K562 (cell line): ENCODE measurements around the gene KMT5C. TPM values are rescaled to one million over a fixed set of nuclear protein-coding genes. Genes with fewer than 3 reads are reported as not detected.

ENCODE experiments used
- ATAC-seq: fragments of 200-7000 bp; cut with Tn5 transposase; 3 replicates; pipeline ENCODE4 v1.9.1; 2020; ENCODE audit warnings: moderate library complexity
- BruUV-seq: library from RNA; stranded (reverse); fragments of 400-500 nt; replicated peaks from 2 replicates; lab custom pipeline; 2021; lab: Mats Ljungman, UMichigan
- CTCF ChIA-PET: fragments of 300-600 bp; formaldehyde crosslinking; extraction: SDS; loops from one replicate; lab custom pipeline; 2021; ENCODE audit warnings: low intra/inter-chr PET ratio; lab: Yijun Ruan, JAX
- POLR2A ChIA-PET: fragments of 300-600, 350-650 bp; sonication (Branson Sonifier 250); formaldehyde crosslinking; extraction: SDS; loops from one replicate; lab custom pipeline; 2021; ENCODE audit warnings: antibody characterized with exemption, inconsistent platforms; lab: Yijun Ruan, JAX
- DNase-seq, 4 experiments: peaks; one replicate each; pipeline versions ENCODE4 v3.0.0 to v3.0.0-alpha.2; 2011 to 2018; ENCODE audit warnings: low spot score in 3 of 4, mixed read lengths in 3 of 4; ENCODE audit errors: extremely low read depth in 1 of 4
- FAIRE-seq: peaks from 2 replicates; lab custom pipeline; 2011; peaks lifted over from hg19 to GRCh38; lab: Jason Lieb, UNC
- H2AFZ ChIP-seq: 2 replicates; pipeline ENCODE4 v1.6.0; 2011; ENCODE audit warnings: low read depth, low read length, control low read depth, inconsistent platforms
- H3K27ac ChIP-seq: fragments of 200-600 bp; 3 replicates; pipeline ENCODE4 v1.8.0; 2011; ENCODE audit warnings: low read depth, mild to moderate bottlenecking, control low read depth, inconsistent platforms, low read length, moderate library complexity, mixed read lengths; ENCODE audit errors: extremely low read depth
- H3K27me3 ChIP-seq, 2 experiments: fragments of 300-600 bp in 1 of 2; 2 replicates in 1 of 2; 3 replicates in 1 of 2; pipeline versions ENCODE4 v1.6.0 to v1.8.0; 2011; ENCODE audit warnings: inconsistent platforms in 2 of 2, low read length in 2 of 2, mild to moderate bottlenecking in 1 of 2, mixed read lengths in 1 of 2, moderate library complexity in 1 of 2; ENCODE audit not compliant: control insufficient read depth in 2 of 2, insufficient read depth in 2 of 2
- H3K36me3 ChIP-seq: fragments of 300-600 bp; 3 replicates; pipeline ENCODE4 v1.8.0; 2011; ENCODE audit warnings: mild to moderate bottlenecking, low read length, inconsistent platforms; ENCODE audit not compliant: control insufficient read depth, insufficient read depth
- H3K4me1 ChIP-seq, 2 experiments: fragments of 200-600 bp in 1 of 2; replicated peaks in 1 of 2; 2 replicates in 1 of 2; 3 replicates in 1 of 2; pipeline versions ENCODE4 v1.5.1 to v1.8.0; 2011; ENCODE audit warnings: inconsistent platforms in 2 of 2, low read length in 2 of 2, mild to moderate bottlenecking in 1 of 2, mixed read lengths in 1 of 2, moderate library complexity in 1 of 2; ENCODE audit not compliant: control insufficient read depth in 2 of 2, insufficient read depth in 2 of 2
- H3K4me2 ChIP-seq: 2 replicates; pipeline ENCODE4 v1.6.1; 2011; ENCODE audit warnings: low read length, control low read depth, inconsistent platforms, mixed read lengths; ENCODE audit not compliant: insufficient read depth
- H3K4me3 ChIP-seq: fragments of 200-600 bp; sonication (generic), shearing (Covaris generic); 2 replicates; pipeline ENCODE4 v1.5.1; 2016; ENCODE audit warnings: control low read depth, inconsistent platforms
- H3K79me2 ChIP-seq: fragments of 200-600 bp; 3 replicates; pipeline ENCODE4 v1.8.0; 2011; ENCODE audit warnings: low read length, inconsistent platforms; ENCODE audit not compliant: control insufficient read depth, insufficient read depth
- H3K9ac ChIP-seq, 2 experiments: 2 replicates each; pipeline versions ENCODE4 v1.6.0 to v1.6.1; 2011; ENCODE audit warnings: low read depth in 2 of 2, low read length in 2 of 2, control low read depth in 1 of 2, inconsistent platforms in 1 of 2, mild to moderate bottlenecking in 1 of 2, mixed read lengths in 1 of 2; ENCODE audit not compliant: insufficient read depth in 1 of 2
- H3K9me1 ChIP-seq: one replicate; pipeline ENCODE4 v1.6.0; 2011; ENCODE audit warnings: inconsistent platforms, mild to moderate bottlenecking, low read length, moderate library complexity; ENCODE audit not compliant: control insufficient read depth, insufficient read depth
- H3K9me3 ChIP-seq: replicated peaks from 2 replicates; pipeline ENCODE4 v1.5.1; 2011; ENCODE audit warnings: low read depth, low read length, inconsistent platforms; ENCODE audit not compliant: control insufficient read depth, insufficient read depth
- H4K20me1 ChIP-seq: replicated peaks from 2 replicates; pipeline ENCODE4 v1.6.1; 2011; ENCODE audit warnings: low read length, inconsistent platforms, mixed read lengths; ENCODE audit not compliant: control insufficient read depth, insufficient read depth
- BCOR ChIP-seq: fragments of 450-650 bp; IDR thresholded peaks from 2 replicates; pipeline ENCODE4 v1.6.1; 2016
- POLR2G ChIP-seq: fragments of 200-400 bp; formaldehyde crosslinking; IDR thresholded peaks from 2 replicates; pipeline ENCODE4 v1.6.1; 2017; ENCODE audit warnings: low read depth, mild to moderate bottlenecking, antibody characterized with exemption, low read length, moderate library complexity
- PYGO2 ChIP-seq: fragments of 450-650 bp; IDR thresholded peaks from 2 replicates; pipeline ENCODE4 v1.6.1; 2016; ENCODE audit warnings: mild to moderate bottlenecking, missing genetic modification characterization, moderate library complexity, missing compliant biosample characterization
- STAT5A ChIP-seq: IDR thresholded peaks from 2 replicates; pipeline ENCODE4 v1.6.1; 2012; ENCODE audit warnings: low read length, inconsistent platforms, borderline replicate concordance
- WGBS: fragments of 100-300 bp; shearing (Covaris generic); methylation state at CpG from one replicate; pipeline ENCODE4 v1.1.6; 2016; ENCODE audit warnings: low coverage, mixed read lengths; ENCODE audit not compliant: insufficient coverage; ENCODE audit errors: missing lambda C conversion rate; 5-methylcytosine and 5-hydroxymethylcytosine counted together
- in situ Hi-C: fragments of 300-500 bp; cut with MboI; formaldehyde crosslinking; loops from 4 replicates; pipeline ENCODE4 v1.15.0; 2018; ENCODE audit warnings: inconsistent platforms, mixed read lengths
- intact Hi-C: fragments of 100-400 bp; cut with micrococcal nuclease; formaldehyde crosslinking; loops from 2 replicates; pipeline ENCODE4 v1.14.2; 2022
- polyA plus RNA-seq, 8 experiments: library from polyadenylated mRNA; depleted of rRNA in 4 of 8; stranded (reverse) in 5 of 8; unstranded in 3 of 8; fragments of >200 nt; fragmentation: Nextera tagmentation in 2 of 8; fragmentation: Illumina TruSeq in 1 of 8; extraction: Ambion mirVana in 2 of 8; extraction: Trizol in 1 of 8; gene quantifications; 2 replicates each; pipeline versions ENCODE4 v1.2.1 to v1.2.3, GENCODE V29; 2011 to 2014; ENCODE audit warnings: inconsistent platforms in 1 of 8, missing spikeins in 1 of 8
- total RNA-seq, 7 experiments: library from RNA; depleted of rRNA in 6 of 7; stranded (reverse); fragments of >200 nt in 6 of 7; fragmentation: Illumina TruSeq in 2 of 7; extraction: Trizol in 2 of 7; gene quantifications; 2 replicates each; pipeline versions ENCODE4 v1.2.1 to v1.2.3, GENCODE V29; 2011 to 2021; ENCODE audit warnings: low replicate concordance in 1 of 7

KMT5C gene
- total and polyA plus RNA-seq, 9 of the 15 experiments (the other 6 are each of a cell fraction or from before 2014, with no cell fraction given), result 0.15 to 53.5 (median 16.6) TPM

- H3K9me3 ChIP-seq, result no peaks in the 10 kb centered on the region; the same call in 1 of the 2 replicates
- no peak overlapping the region for H2AFZ ChIP-seq
- H3K4me2 ChIP-seq, result no peak overlapping the region
- no peak overlapping the region for H3K9ac ChIP-seq
- DNase-seq (no peak), ATAC-seq (no peak), FAIRE-seq (no peak)
- POLR2A ChIA-PET, result interaction anchor here (1.0 to 1.1 kb wide), 2 partner anchors 12 to 101 kb away, joined by 3 read pairs; partner anchors contain the start of gene UBE2S
- no peaks in the 10 kb centered on the region for H3K9me1 ChIP-seq
- TF ChIP-seq BCOR (0 out of 2 replicates have a peak, but pooled peaks have one; percentile 31), STAT5A (no peak)
- H3K36me3 ChIP-seq, result peaks cover 5% of the 10 kb centered on the region; the same call in 1 of the 3 replicates
- in situ Hi-C loops, result no loop called here
- 59% methylated on average over 3 of the region's 3 CpGs for WGBS
- no peak overlapping the region for H3K4me3 ChIP-seq
- CTCF ChIA-PET, result no interaction called here
- H3K4me1 ChIP-seq, result peaks cover 0 to 46% of the 10 kb centered on the region in 2 experiments; a peak in 3 of 5 replicates
- no peak overlapping the region for H3K27ac ChIP-seq
- no TSS peak for BruUV-seq
- H4K20me1 ChIP-seq, result no peaks in the 10 kb centered on the region
- intact Hi-C loops, result no loop called here
- no peaks in the 10 kb centered on the region for H3K79me2 ChIP-seq
- no peaks in the 10 kb centered on the region for H3K27me3 ChIP-seq
Observed at GRCh38 chr19:55306712-55307111, 33.0 kb upstream of the KMT5C start.

- peaks cover 0 to 47% of the 10 kb centered on the region in 2 experiments; a peak in 3 of 5 replicates for H3K4me1 ChIP-seq
- peaks cover 5% of the 10 kb centered on the region; the same call in 1 of the 3 replicates for H3K36me3 ChIP-seq
- BruUV-seq, result no TSS peak
- in situ Hi-C loops, result no loop called here
- TF ChIP-seq PYGO2 (tag), result no peak
- 0 out of 2 replicates have a peak, but pooled peaks have one; percentile 24 for TF ChIP-seq POLR2G
- TF ChIP-seq, all 486 proteins: peak for 1
- WGBS, result 70% methylated on average over 7 of the region's 11 CpGs
- H3K4me3 ChIP-seq, result no peak overlapping the region
- no peaks in the 10 kb centered on the region for H3K27me3 ChIP-seq
- DNase-seq, result no peak
- intact Hi-C loops, result no loop called here
- H3K79me2 ChIP-seq, result no peaks in the 10 kb centered on the region
- H3K9me3 ChIP-seq, result no peaks in the 10 kb centered on the region; the same call in 1 of the 2 replicates
- no peaks in the 10 kb centered on the region for H4K20me1 ChIP-seq
- no peak overlapping the region for H3K27ac ChIP-seq
- H3K4me2 ChIP-seq, result no peak overlapping the region
- ChIA-PET CTCF (no interaction called here), POLR2A (no interaction called here)
- no peak for ATAC-seq
- no peaks in the 10 kb centered on the region for H3K9me1 ChIP-seq
- FAIRE-seq, result no peak
- H3K9ac ChIP-seq, result peak overlapping the region in 1 of 2 experiments; percentile 40; a peak in 1 of 4 replicates
- no peak overlapping the region for H2AFZ ChIP-seq
Observed at GRCh38 chr19:55308281-55308680, 31.4 kb upstream of the KMT5C start.
